Measurements from ENCODE around the gene ABRAXAS1. TPM values are rescaled to one million over a fixed set of nuclear protein-coding genes. Genes with fewer than 3 reads are reported as not detected.

ABRAXAS1 gene
- total RNA-seq, 1 experiment from 2014 or later: 17.6 TPM

DNA sequence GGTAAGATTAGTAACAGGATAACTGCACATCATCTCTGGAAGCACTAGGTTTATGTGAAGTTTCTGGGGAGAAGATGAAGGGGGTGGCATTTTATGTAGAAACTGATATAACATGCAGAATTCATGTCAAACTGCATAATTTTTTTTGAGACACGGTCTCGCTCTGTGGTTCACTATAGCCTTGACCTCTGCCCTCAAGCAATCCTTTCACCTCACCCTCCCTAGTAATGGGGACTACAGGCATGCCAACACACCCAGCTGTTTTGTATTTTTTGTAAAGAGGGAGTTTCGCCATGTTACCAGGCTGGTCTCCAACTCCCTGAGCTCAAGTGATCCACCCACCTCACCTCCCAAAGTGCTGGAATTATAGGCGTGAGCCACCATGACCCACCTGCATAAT, 11.5 kb downstream of the ABRAXAS1 start:
- intact Hi-C loops (cut with micrococcal nuclease; ENCODE audit: unreplicated experiment): no loop called here
- H3K27me3 ChIP-seq (replicated peaks; ENCODE audit: insufficient read depth, low read depth, low read length, poor library complexity): no peaks in the 10 kb centered on the region

DNA sequence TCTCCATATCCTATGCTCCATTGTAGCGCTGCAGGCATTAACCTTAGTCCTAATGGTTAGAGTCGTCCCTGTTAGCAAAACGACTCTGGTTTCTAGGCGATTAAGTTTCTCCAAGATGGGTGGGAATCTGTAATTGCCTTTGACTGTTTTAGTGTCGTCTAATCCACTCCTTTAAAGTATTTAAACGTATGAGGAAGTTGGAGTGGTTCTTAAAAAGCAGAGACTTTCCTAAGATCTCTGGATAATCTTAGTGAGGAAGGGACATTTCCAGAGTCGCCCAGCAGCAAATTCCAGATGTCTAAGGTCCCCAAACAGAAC, 28.8 kb downstream of the ABRAXAS1 start:
- H3K9me3 ChIP-seq (ENCODE audit: low read depth, low read length, poor library complexity, severe bottlenecking): no peaks in the 10 kb centered on the region
- ChIA-PET CTCF (no interaction called here), POLR2A (ENCODE audit: low non-redundant PET) (no interaction called here)
- peaks cover 6% of the 10 kb centered on the region for H3K36me3 ChIP-seq (ENCODE audit: insufficient read depth, low read length, poor library complexity, severe bottlenecking)
- peak overlapping the region; percentile 89 for H3K27ac ChIP-seq (ENCODE audit: low read depth, low read length, poor library complexity, severe bottlenecking)
- H3K4me3 ChIP-seq (ENCODE audit: low read depth, low read length, poor library complexity, severe bottlenecking): peak overlapping the region; percentile 78
- no peaks in the 10 kb centered on the region for H3K4me1 ChIP-seq (ENCODE audit: insufficient read depth, low read length, poor library complexity, severe bottlenecking)
- no peak for TF ChIP-seq EZH2 (IDR thresholded peaks at IDR 0.05; ENCODE audit: borderline replicate concordance, low read depth, low read length, poor library complexity, severe bottlenecking)
- TF ChIP-seq, protein P1, sequence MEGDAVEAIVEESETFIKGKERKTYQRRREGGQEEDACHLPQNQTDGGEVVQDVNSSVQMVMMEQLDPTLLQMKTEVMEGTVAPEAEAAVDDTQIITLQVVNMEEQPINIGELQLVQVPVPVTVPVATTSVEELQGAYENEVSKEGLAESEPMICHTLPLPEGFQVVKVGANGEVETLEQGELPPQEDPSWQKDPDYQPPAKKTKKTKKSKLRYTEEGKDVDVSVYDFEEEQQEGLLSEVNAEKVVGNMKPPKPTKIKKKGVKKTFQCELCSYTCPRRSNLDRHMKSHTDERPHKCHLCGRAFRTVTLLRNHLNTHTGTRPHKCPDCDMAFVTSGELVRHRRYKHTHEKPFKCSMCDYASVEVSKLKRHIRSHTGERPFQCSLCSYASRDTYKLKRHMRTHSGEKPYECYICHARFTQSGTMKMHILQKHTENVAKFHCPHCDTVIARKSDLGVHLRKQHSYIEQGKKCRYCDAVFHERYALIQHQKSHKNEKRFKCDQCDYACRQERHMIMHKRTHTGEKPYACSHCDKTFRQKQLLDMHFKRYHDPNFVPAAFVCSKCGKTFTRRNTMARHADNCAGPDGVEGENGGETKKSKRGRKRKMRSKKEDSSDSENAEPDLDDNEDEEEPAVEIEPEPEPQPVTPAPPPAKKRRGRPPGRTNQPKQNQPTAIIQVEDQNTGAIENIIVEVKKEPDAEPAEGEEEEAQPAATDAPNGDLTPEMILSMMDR (conservative IDR thresholded peaks at IDR 0.05; ENCODE audit: low read depth, low read length): no peak
- TSS peak; percentile 85 for BruUV-seq (replicated peaks)
- intact Hi-C loops (cut with micrococcal nuclease; ENCODE audit: unreplicated experiment): no loop called here
- no peak for DNase-seq (ENCODE audit: low spot score)
- no peaks in the 10 kb centered on the region for H3K27me3 ChIP-seq (replicated peaks; ENCODE audit: insufficient read depth, low read depth, low read length, poor library complexity)

More for the DNA sequence above, 11.5 kb downstream of the ABRAXAS1 start:
- H3K27ac ChIP-seq (ENCODE audit: low read depth, low read length, poor library complexity, severe bottlenecking): no peak overlapping the region
- no peaks in the 10 kb centered on the region for H3K9me3 ChIP-seq (ENCODE audit: low read depth, low read length, poor library complexity, severe bottlenecking)
- no TSS peak for BruUV-seq (replicated peaks)
- ChIA-PET CTCF (no interaction called here), POLR2A (ENCODE audit: low non-redundant PET) (no interaction called here)
- no peak for DNase-seq (ENCODE audit: low spot score)
- TF ChIP-seq, protein P1 (conservative IDR thresholded peaks at IDR 0.05; ENCODE audit: low read depth, low read length): no peak
- no peak for TF ChIP-seq EZH2 (IDR thresholded peaks at IDR 0.05; ENCODE audit: borderline replicate concordance, low read depth, low read length, poor library complexity, severe bottlenecking)
- no peaks in the 10 kb centered on the region for H3K36me3 ChIP-seq (ENCODE audit: insufficient read depth, low read length, poor library complexity, severe bottlenecking)
- no peaks in the 10 kb centered on the region for H3K4me1 ChIP-seq (ENCODE audit: insufficient read depth, low read length, poor library complexity, severe bottlenecking)
- no peak overlapping the region for H3K4me3 ChIP-seq (ENCODE audit: low read depth, low read length, poor library complexity, severe bottlenecking)

DNA sequence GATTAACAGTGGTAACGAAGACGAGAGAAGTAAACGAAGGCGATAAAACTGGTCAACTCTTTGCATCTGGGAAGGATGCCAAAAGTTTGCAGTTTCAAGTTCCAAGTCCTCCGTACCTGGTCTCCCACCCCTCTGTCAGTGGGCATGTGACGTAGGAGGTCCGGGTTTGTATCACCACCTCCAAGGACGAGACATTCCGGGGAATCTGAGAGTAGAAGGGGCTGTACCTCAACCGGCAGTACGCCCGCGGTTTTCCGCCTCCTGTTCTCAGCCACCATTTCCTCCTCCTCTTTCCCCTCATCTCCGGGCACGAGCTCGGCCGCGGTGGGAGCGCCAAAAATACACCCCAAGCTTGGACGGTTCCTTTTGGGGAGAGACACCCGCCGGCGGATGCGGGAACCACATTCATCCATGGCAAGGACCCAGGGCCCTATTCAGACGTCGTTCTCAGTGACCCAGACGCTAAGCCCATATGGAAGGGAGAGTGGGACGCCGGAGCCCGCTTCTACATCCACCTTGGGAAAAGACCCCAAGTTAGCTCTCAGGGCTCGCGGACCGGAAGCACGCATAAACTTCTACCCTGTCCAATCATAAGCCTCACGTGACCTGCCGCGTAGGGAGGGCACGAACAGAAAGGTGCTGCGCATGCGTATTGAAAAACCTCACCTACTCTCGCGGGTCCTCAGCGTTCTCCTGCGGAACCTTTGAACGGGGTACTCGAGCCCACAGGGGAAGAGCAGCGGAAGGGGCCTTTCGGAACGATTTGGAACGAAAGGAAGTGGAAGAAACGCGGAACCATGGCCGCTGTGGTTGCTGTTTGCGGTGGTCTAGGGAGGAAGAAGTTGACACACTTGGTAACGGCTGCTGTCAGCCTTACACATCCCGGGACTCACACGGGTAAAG, 29.4 kb downstream of the ABRAXAS1 start, which contains the start of the genes HELQ and MRPS18C:
Gene HELQ, minus strand, starts transcription at position 543 of the 903 bp plus-strand sequence. Its CDS starts 130 bp downstream, at position 413.
Gene MRPS18C, plus strand, starts transcription at position 778 of the 903 bp plus-strand sequence. Its CDS starts 20 bp downstream, at position 798.
- CTCF ChIA-PET: no interaction called here
- Histone ChIP-seq H3K4me1 (ENCODE audit: insufficient read depth, low read length, poor library complexity, severe bottlenecking) (no peaks in the 10 kb centered on the region), H3K36me3 (ENCODE audit: insufficient read depth, low read length, poor library complexity, severe bottlenecking) (peaks cover 3% of the 10 kb centered on the region), H3K27ac (ENCODE audit: low read depth, low read length, poor library complexity, severe bottlenecking) (peak within 1 kb of the TSS; percentile 89), H3K4me3 (ENCODE audit: low read depth, low read length, poor library complexity, severe bottlenecking) (peak within 1 kb of the TSS; percentile 78), H3K9me3 (ENCODE audit: low read depth, low read length, poor library complexity, severe bottlenecking) (no peaks in the 10 kb centered on the region), H3K27me3 (replicated peaks; ENCODE audit: insufficient read depth, low read depth, low read length, poor library complexity) (no peaks in the 10 kb centered on the region)
- TSS peak; percentile 40 for BruUV-seq (replicated peaks)
- POLR2A ChIA-PET (ENCODE audit: low non-redundant PET): no interaction called here
- peak; percentile 97 for DNase-seq (ENCODE audit: low spot score)
- TF ChIP-seq, protein P1 (conservative IDR thresholded peaks at IDR 0.05; ENCODE audit: low read depth, low read length): 0 out of 2 replicates have a peak, but pooled peaks have one; percentile 16
- no peak for TF ChIP-seq EZH2 (IDR thresholded peaks at IDR 0.05; ENCODE audit: borderline replicate concordance, low read depth, low read length, poor library complexity, severe bottlenecking)
- intact Hi-C loops (cut with micrococcal nuclease; ENCODE audit: unreplicated experiment): no loop called here

All from A673 (cell line).